ENCODE data around the gene ZBED4. TPM values are rescaled to one million over a fixed set of nuclear protein-coding genes. Genes with fewer than 3 reads are reported as not detected.

Gene ZBED4
- total RNA-seq, 4 donors from 2014 or later: 11.9 to 19.4 (median 18.2) TPM

DNA sequence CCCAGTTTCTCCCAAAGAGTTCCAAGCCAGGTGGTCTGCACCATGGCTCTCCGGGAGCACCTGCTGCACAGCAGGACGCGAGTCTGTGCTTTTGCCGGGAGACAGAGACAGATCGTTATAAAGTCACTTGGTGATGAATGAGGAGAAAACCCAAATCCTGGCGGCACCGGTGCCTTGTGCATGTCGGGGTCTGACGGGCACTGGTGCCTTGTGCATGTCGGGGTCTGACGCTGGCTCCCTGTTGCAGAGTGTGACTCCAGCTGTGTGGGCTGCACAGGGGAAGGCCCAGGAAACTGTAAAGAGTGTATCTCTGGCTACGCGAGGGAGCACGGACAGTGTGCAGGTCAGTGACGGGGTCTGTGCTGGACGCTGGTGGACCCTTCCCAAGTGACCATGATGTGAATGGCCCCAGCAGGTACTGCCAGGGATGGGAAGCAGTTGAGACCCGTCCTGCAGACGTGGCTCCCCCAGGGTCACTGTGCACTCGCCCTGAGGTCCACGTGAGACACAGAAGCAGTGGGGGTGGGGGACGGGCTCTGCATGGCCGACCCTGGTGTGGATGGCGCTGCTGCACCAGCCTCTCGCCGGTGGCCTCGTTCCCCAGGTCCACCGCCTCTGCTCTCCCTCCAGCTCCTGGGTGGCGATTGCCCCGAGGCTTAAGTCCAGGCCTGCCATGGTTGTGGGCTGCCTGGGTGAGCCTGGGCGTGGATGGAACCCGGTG, 70.6 kb downstream of the ZBED4 start:
- no peak for DNase-seq (ENCODE audit: low spot score in 2 of 2)
- Histone ChIP-seq H3K4me3 (no peak overlapping the region), H3K36me3 (peaks cover 25% of the 10 kb centered on the region), H3K9me3 (no peaks in the 10 kb centered on the region), H3K4me1 (peaks cover 14% of the 10 kb centered on the region), H3K27ac (no peak overlapping the region), H3K27me3 (peaks cover 5% of the 10 kb centered on the region)
- WGBS: 95% methylated on average over 24 of the region's 31 CpGs
- TF ChIP-seq POLR2AphosphoS5 (IDR thresholded peaks at IDR 0.05) (no peak), POLR2A (IDR thresholded peaks at IDR 0.05) (no peak), EP300 (IDR thresholded peaks at IDR 0.05) (no peak)

DNA sequence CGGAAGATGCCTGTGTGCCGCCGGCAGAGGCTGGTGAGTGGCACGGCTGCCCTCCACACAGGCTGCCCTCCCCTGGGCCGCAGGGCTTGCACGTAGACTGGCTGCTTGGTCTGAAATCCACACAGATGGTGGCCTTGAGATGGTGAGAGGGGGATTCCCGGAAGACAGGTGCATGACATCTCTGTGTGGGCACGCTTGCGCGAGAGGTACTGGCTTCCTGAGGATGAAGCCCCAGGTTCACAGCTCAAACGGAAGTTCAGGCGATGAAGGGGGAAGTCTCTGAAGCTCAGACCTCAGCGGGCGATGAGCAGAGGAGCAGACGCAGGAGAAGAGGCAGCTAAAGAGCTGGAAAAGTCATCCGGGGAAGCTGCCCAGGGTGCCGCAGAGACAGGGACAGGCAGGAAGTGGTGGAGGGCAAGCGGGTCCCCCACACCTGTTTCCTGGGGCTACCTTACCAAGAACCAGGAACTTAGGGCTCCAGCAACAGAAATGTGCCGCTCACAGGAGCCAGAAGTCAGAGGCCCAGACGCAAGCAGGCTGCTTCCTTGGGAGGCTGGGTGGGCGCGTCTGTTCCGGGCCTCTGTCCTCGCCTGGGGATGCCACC, 72.0 kb downstream of the ZBED4 start:
- no peak for DNase-seq (ENCODE audit: low spot score in 2 of 2)
- H3K4me3 ChIP-seq: no peak overlapping the region
- H3K27me3 ChIP-seq: peaks cover 5% of the 10 kb centered on the region
- WGBS: 90% methylated on average over 19 of the region's 24 CpGs
- no peaks in the 10 kb centered on the region for H3K9me3 ChIP-seq
- TF ChIP-seq POLR2AphosphoS5 (IDR thresholded peaks at IDR 0.05) (no peak), POLR2A (IDR thresholded peaks at IDR 0.05) (no peak), EP300 (IDR thresholded peaks at IDR 0.05) (no peak)
- TF ChIP-seq, protein P1, sequence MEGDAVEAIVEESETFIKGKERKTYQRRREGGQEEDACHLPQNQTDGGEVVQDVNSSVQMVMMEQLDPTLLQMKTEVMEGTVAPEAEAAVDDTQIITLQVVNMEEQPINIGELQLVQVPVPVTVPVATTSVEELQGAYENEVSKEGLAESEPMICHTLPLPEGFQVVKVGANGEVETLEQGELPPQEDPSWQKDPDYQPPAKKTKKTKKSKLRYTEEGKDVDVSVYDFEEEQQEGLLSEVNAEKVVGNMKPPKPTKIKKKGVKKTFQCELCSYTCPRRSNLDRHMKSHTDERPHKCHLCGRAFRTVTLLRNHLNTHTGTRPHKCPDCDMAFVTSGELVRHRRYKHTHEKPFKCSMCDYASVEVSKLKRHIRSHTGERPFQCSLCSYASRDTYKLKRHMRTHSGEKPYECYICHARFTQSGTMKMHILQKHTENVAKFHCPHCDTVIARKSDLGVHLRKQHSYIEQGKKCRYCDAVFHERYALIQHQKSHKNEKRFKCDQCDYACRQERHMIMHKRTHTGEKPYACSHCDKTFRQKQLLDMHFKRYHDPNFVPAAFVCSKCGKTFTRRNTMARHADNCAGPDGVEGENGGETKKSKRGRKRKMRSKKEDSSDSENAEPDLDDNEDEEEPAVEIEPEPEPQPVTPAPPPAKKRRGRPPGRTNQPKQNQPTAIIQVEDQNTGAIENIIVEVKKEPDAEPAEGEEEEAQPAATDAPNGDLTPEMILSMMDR (IDR thresholded peaks at IDR 0.05): no peak
- peaks cover 20% of the 10 kb centered on the region for H3K4me1 ChIP-seq
- peaks cover 21% of the 10 kb centered on the region for H3K36me3 ChIP-seq
- H3K27ac ChIP-seq: no peak overlapping the region

DNA sequence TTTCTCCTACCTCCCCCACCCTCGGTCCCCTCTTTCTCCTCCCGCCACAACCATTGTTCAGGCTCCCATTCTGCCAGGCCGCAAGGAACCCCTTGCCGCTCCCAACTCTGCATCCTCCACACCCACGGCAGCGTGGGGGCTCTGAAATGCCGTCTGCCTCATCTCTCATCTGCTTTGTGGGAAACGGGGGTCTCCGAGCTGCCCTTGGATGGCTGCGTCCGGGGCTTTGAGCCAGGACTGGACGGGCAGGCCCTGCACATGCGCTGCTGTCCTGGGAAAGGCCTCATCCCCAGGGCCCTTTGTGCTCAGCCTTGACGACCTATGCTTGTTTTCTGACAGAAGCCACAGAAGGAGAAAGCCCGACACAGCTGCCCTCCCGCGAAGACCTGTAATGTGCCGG, 73.3 kb downstream of the ZBED4 start:
- Histone ChIP-seq H3K27me3 (peaks cover 5% of the 10 kb centered on the region), H3K27ac (no peak overlapping the region), H3K4me1 (peaks cover 33% of the 10 kb centered on the region), H3K9me3 (no peaks in the 10 kb centered on the region), H3K36me3 (peaks cover 16% of the 10 kb centered on the region), H3K4me3 (no peak overlapping the region)
- WGBS: 86% methylated on average over 18 of the region's 18 CpGs
- DNase-seq (ENCODE audit: low spot score in 2 of 2): no peak
- TF ChIP-seq POLR2A (IDR thresholded peaks at IDR 0.05): no peak

DNA sequence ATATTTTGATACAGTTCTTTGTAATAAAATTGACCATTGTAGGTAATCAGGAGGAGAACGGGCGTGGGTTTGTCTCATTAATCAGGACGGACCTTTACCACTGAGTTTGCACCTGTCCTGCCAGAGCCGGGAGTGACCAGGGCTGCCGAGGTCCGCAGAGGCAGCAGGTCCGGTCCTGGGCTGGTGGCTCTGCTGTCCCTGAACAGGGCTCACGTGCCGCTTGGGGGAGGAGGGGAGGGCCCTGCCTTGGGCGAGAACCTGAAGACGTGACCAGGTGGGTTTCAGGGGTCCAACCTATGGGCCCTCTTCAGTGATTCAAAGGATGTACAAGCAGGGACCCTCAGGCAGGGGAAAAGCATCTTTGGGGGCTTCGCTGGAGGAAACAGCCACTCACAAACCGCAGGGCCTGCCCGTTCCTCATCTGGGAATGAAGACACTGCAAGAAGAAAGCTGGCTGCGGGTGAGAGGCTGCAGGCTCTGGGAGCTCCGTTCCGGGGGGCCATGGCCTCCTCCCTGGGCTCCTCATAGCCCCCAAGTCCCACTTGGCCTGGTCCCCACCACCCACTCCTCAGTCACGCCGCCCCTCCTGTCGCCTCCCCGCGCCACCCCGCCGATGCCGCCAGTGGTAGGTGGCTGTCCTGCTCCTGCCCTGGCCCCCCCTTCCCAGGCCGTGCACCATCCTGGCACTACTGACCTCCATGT, 74.0 kb downstream of the ZBED4 start:
- peaks cover 5% of the 10 kb centered on the region for H3K27me3 ChIP-seq
- peaks cover 11% of the 10 kb centered on the region for H3K36me3 ChIP-seq
- no peak overlapping the region for H3K4me3 ChIP-seq
- no peak overlapping the region for H3K27ac ChIP-seq
- no peak for DNase-seq (ENCODE audit: low spot score in 2 of 2)
- TF ChIP-seq POLR2A (IDR thresholded peaks at IDR 0.05) (no peak), EP300 (IDR thresholded peaks at IDR 0.05) (no peak), POLR2AphosphoS5 (IDR thresholded peaks at IDR 0.05) (no peak)
- TF ChIP-seq, protein P1 (IDR thresholded peaks at IDR 0.05): no peak
- H3K4me1 ChIP-seq: peaks cover 39% of the 10 kb centered on the region
- 90% methylated on average over 23 of the region's 26 CpGs for WGBS
- H3K9me3 ChIP-seq: no peaks in the 10 kb centered on the region

DNA sequence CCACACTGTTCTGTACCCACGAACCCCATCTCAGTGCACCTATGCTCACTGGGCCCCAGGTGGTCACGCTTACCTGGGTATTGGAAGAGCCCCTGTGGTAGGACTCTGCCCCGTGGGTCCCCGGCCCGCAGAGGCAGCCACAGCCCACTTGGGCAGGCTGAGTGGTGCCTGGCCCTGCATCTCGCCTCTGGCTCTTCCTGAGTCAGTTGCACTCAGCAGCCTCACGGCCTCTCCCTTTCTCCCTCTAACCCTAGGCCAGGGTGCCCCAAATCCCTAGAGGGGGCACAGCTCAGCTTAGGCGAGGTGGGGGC, 74.5 kb downstream of the ZBED4 start:
- Histone ChIP-seq H3K27me3 (peaks cover 5% of the 10 kb centered on the region), H3K4me1 (peaks cover 44% of the 10 kb centered on the region), H3K27ac (no peak overlapping the region), H3K4me3 (no peak overlapping the region), H3K9me3 (no peaks in the 10 kb centered on the region), H3K36me3 (peaks cover 11% of the 10 kb centered on the region)
- TF ChIP-seq, protein P1 (IDR thresholded peaks at IDR 0.05): no peak
- TF ChIP-seq POLR2A (IDR thresholded peaks at IDR 0.05) (no peak), POLR2AphosphoS5 (IDR thresholded peaks at IDR 0.05) (no peak), EP300 (IDR thresholded peaks at IDR 0.05) (no peak)
- no peak for DNase-seq (ENCODE audit: low spot score in 2 of 2)
- WGBS: 90% methylated on average over 2 of the region's 8 CpGs

DNA sequence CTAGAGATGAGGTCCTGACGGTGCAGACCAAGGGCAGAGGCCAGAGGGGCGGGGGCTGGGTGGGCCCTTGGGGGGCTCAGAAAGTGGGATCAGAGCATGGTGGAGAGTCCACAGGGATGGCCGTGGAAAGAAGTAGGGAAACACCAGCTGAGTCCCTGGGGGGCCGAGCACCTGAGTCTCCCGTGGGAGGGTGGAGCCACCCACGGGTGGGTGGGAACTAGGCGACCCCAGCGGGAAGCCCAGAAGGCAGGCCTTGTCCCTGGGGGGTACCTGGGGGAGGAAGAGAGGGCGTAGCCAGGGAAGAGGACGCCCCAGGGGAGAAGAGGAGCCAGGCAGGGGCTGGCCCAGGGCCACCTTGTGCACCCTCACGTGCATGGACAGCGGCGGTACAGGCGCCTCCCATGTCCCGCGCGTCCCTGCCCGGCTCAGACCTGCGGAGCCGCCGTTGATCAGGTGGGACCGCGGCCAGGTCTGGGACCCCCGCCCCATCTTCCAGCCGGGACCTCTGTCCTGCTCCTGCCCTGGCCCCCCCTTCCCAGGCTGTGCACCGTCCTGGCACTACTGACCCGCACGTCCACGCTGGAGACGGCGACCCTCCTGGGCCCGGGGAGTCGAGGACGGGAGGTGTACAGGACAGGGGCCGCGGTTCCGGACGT, 75.0 kb downstream of the ZBED4 start:
- Histone ChIP-seq H3K36me3 (peaks cover 11% of the 10 kb centered on the region), H3K4me3 (no peak overlapping the region), H3K27me3 (peaks cover 5% of the 10 kb centered on the region), H3K9me3 (no peaks in the 10 kb centered on the region), H3K4me1 (peaks cover 49% of the 10 kb centered on the region), H3K27ac (no peak overlapping the region)
- no peak for DNase-seq (ENCODE audit: low spot score in 2 of 2)
- WGBS: 50% methylated on average over 11 of the region's 38 CpGs
- TF ChIP-seq POLR2A (IDR thresholded peaks at IDR 0.05): no peak
- TF ChIP-seq EP300 (IDR thresholded peaks at IDR 0.05): no peak
- TF ChIP-seq POLR2AphosphoS5 (IDR thresholded peaks at IDR 0.05): no peak
- TF ChIP-seq, protein P1 (IDR thresholded peaks at IDR 0.05): no peak
